SHP77 (cell line): ENCODE results near the gene CUL7.
"Not testable (repeated sequence)": the region's sequence is repeated elsewhere in the genome, so short reads cannot be mapped to it uniquely, and the experiment has no call there.

Experiments
- DNase-seq, 2 experiments: peaks; one replicate each; lab custom pipeline; 2025; lab: John Stamatoyannopoulos, UW

CUL7 gene

GRCh38 chr6:43053545-43054205, at the start of gene CUL7:
Gene CUL7, minus strand, starts transcription at chr6:43053851. Its CDS starts 1,063 bp downstream, at chr6:43052788.
- peak; percentile 89 to 96 for DNase-seq

- DNase-seq, result no peak
Observed at GRCh38 chr6:43101497-43101896, 47.8 kb upstream of the CUL7 start.

- DNase-seq, result no peak
Observed at GRCh38 chr6:43097502-43097901, 43.9 kb upstream of the CUL7 start.

GRCh38 chr6:43097098-43097489, 43.4 kb upstream of the CUL7 start:
- no peak for DNase-seq

GRCh38 chr6:43096451-43097097, 42.9 kb upstream of the CUL7 start:
- peak; percentile 5 to 7 for DNase-seq

- peak; percentile 3 to 19 for DNase-seq
Observed at GRCh38 chr6:43095939-43096338, 42.3 kb upstream of the CUL7 start.

GRCh38 chr6:43093436-43094289, 40.0 kb upstream of the CUL7 start:
- no peak for DNase-seq

- no peak for DNase-seq
Observed at GRCh38 chr6:43092635-43093034, 39.0 kb upstream of the CUL7 start.

GRCh38 chr6:43091436-43091991, 37.9 kb upstream of the CUL7 start:
- DNase-seq, result no peak

- DNase-seq, result no peak
Observed at GRCh38 chr6:43091020-43091419, 37.4 kb upstream of the CUL7 start.

- no peak for DNase-seq
Observed at GRCh38 chr6:43090559-43090956, 36.9 kb upstream of the CUL7 start.

- no peak for DNase-seq
Observed at GRCh38 chr6:43089874-43090558, 36.4 kb upstream of the CUL7 start.

- no peak for DNase-seq
Observed at GRCh38 chr6:43089467-43089866, 35.8 kb upstream of the CUL7 start.

- DNase-seq, result no peak
Observed at GRCh38 chr6:43088654-43089056, 35.0 kb upstream of the CUL7 start.

GRCh38 chr6:43086022-43086658, 32.5 kb upstream of the CUL7 start:
- no peak for DNase-seq

GRCh38 chr6:43082806-43083655, 29.4 kb upstream of the CUL7 start:
- no peak for DNase-seq

GRCh38 chr6:43081922-43082321, 28.3 kb upstream of the CUL7 start:
- not testable (repeated sequence) for DNase-seq

GRCh38 chr6:43081043-43081442, 27.4 kb upstream of the CUL7 start:
- no peak for DNase-seq

GRCh38 chr6:43078691-43079090, 25.0 kb upstream of the CUL7 start:
- no peak for DNase-seq

- no peak for DNase-seq
Observed at GRCh38 chr6:43077981-43078511, 24.4 kb upstream of the CUL7 start.
